HCT116 (cell line): ENCODE results near the gene SPRR2D. TPM values are rescaled to one million over a fixed set of nuclear protein-coding genes. Genes with fewer than 3 reads are reported as not detected.

Source experiments
- ATAC-seq: fragments of 200-7000 bp; cut with Tn5 transposase; 2 replicates; pipeline ENCODE4 v1.9.1; 2020; ENCODE audit warnings: mild to moderate bottlenecking, moderate library complexity
- BruUV-seq: library from RNA; stranded (reverse); fragments of 400-500 nt; replicated peaks from 2 replicates; lab custom pipeline; 2021; lab: Mats Ljungman, UMichigan
- CTCF ChIA-PET: fragments of 300-600 bp; sonication (Branson Sonifier 250); formaldehyde crosslinking; loops from one replicate; lab custom pipeline; 2021; ENCODE audit warnings: antibody characterized with exemption; lab: Charles Lee
- POLR2A ChIA-PET: fragments of 300-600, 350-600 bp; sonication (Branson Sonifier 250); formaldehyde crosslinking; loops from one replicate; lab custom pipeline; 2021; ENCODE audit warnings: antibody characterized with exemption; lab: Charles Lee
- RAD21 ChIA-PET, 2 experiments: fragments of 300-600 bp; sonication (Branson Sonifier 250); formaldehyde crosslinking; loops; one replicate each; lab custom pipeline; 2023; ENCODE audit warnings: low total read pairs in 2 of 2; ENCODE audit not compliant: uncharacterized antibody in 2 of 2, unreplicated experiment in 2 of 2, low non-redundant PET in 1 of 2; lab: Charles Lee
- DNase-seq: peaks from one replicate; pipeline ENCODE4 v3.0.0-alpha.2; 2010; ENCODE audit warnings: low read depth, low spot score
- H2AFZ ChIP-seq: fragments of 200-600 bp; shearing (Covaris generic), sonication (generic); 2 replicates; pipeline ENCODE4 v1.6.1; 2017; ENCODE audit warnings: low read depth, mixed run types, mixed read lengths, antibody characterized with exemption, low read length; ENCODE audit not compliant: poor library complexity, severe bottlenecking
- H3K27ac ChIP-seq: 2 replicates; pipeline ENCODE4 v1.5.1; 2012; ENCODE audit warnings: low read depth, low read length
- H3K27me3 ChIP-seq: fragments of 200-600 bp; sonication (generic); 2 replicates; pipeline ENCODE4 v1.6.1; 2016; ENCODE audit warnings: mixed run types, low read length, mixed read lengths; ENCODE audit not compliant: insufficient read depth
- H3K36me3 ChIP-seq, 2 experiments: fragments of 200-500 bp in 1 of 2; fragments of 200-600 bp in 1 of 2; sonication (Bioruptor generic) in 1 of 2; sonication (generic) in 1 of 2; 2 replicates each; pipeline versions ENCODE4 v1.5.1 to v1.6.1; 2014 to 2016; ENCODE audit warnings: low read length in 2 of 2, inconsistent platforms in 1 of 2, mixed read lengths in 1 of 2, mixed run types in 1 of 2; ENCODE audit not compliant: insufficient read depth in 2 of 2, control insufficient read depth in 1 of 2
- H3K4me1 ChIP-seq, 2 experiments: fragments of 200-600 bp in 1 of 2; sonication (generic) in 1 of 2; 2 replicates each; pipeline versions ENCODE4 v1.5.1 to v1.6.1; 2012 to 2017; ENCODE audit warnings: low read length in 2 of 2, inconsistent platforms in 1 of 2, mild to moderate bottlenecking in 1 of 2, mixed read lengths in 1 of 2, mixed run types in 1 of 2, moderate library complexity in 1 of 2; ENCODE audit not compliant: insufficient read depth in 2 of 2, control insufficient read depth in 1 of 2
- H3K4me2 ChIP-seq: fragments of 200-600 bp; sonication (generic); 2 replicates; pipeline ENCODE4 v1.6.1; 2017; ENCODE audit warnings: mixed run types, low read length, mixed read lengths
- H3K4me3 ChIP-seq, 2 experiments: fragments of 200-600 bp in 1 of 2; sonication (generic) in 1 of 2; replicated peaks in 1 of 2; 2 replicates each; pipeline ENCODE4 v1.5.1; 2011 to 2016; ENCODE audit warnings: low read length in 2 of 2, control low read depth in 1 of 2, low read depth in 1 of 2, mild to moderate bottlenecking in 1 of 2, mixed read lengths in 1 of 2, mixed run types in 1 of 2
- H3K79me2 ChIP-seq: fragments of 200-600 bp; sonication (generic); 2 replicates; pipeline ENCODE4 v1.6.1; 2017; ENCODE audit warnings: mild to moderate bottlenecking, mixed run types, low read length, moderate library complexity, mixed read lengths; ENCODE audit not compliant: insufficient read depth
- H3K9ac ChIP-seq: fragments of 200-600 bp; sonication (generic); 2 replicates; pipeline ENCODE4 v1.6.1; 2016; ENCODE audit warnings: low read length, mixed read lengths
- H3K9me2 ChIP-seq: fragments of 200-600 bp; sonication (generic), shearing (Covaris generic); 2 replicates; pipeline ENCODE4 v1.6.1; 2017; ENCODE audit warnings: mixed run types, mild to moderate bottlenecking, moderate library complexity; ENCODE audit not compliant: insufficient read depth
- H3K9me3 ChIP-seq, 2 experiments: fragments of 200-500 bp in 1 of 2; fragments of 200-600 bp in 1 of 2; sonication (Bioruptor generic) in 1 of 2; sonication (generic) in 1 of 2; 2 replicates each; pipeline ENCODE4 v1.6.1; 2014 to 2017; ENCODE audit warnings: low read length in 2 of 2, mixed read lengths in 2 of 2, inconsistent platforms in 1 of 2, low read depth in 1 of 2, mild to moderate bottlenecking in 1 of 2, mixed run types in 1 of 2, moderate library complexity in 1 of 2; ENCODE audit not compliant: control insufficient read depth in 1 of 2, insufficient read depth in 1 of 2
- H4K20me1 ChIP-seq: fragments of 200-600 bp; sonication (generic), shearing (Covaris generic); 2 replicates; pipeline ENCODE4 v1.6.1; 2017; ENCODE audit warnings: mixed run types, mild to moderate bottlenecking, moderate library complexity; ENCODE audit not compliant: insufficient read depth
- CEBPB ChIP-seq: IDR thresholded peaks from 2 replicates; pipeline ENCODE4 v1.6.1; 2012; ENCODE audit warnings: low read depth
- EGR1 ChIP-seq: IDR thresholded peaks from 2 replicates; pipeline ENCODE4 v1.6.1; 2012; ENCODE audit warnings: low read depth
- ELF1 ChIP-seq: IDR thresholded peaks from 2 replicates; pipeline ENCODE4 v1.6.1; 2012; ENCODE audit warnings: low read depth, borderline replicate concordance
- EZH2 ChIP-seq: fragments of 200-600 bp; sonication (generic); IDR thresholded peaks from 2 replicates; pipeline ENCODE4 v1.6.1; 2017; ENCODE audit warnings: antibody characterized with exemption, mixed run types
- EZH2phosphoT487 ChIP-seq: fragments of 200-600 bp; IDR thresholded peaks from 2 replicates; pipeline ENCODE4 v1.6.1; 2018; ENCODE audit warnings: antibody characterized with exemption, borderline replicate concordance
- FOSL1 ChIP-seq: IDR thresholded peaks from 2 replicates; pipeline ENCODE4 v1.6.1; 2012; ENCODE audit warnings: low read depth
- JUND ChIP-seq: IDR thresholded peaks from 2 replicates; pipeline ENCODE4 v1.6.1; 2012
- POLR2A ChIP-seq: IDR thresholded peaks from 2 replicates; pipeline ENCODE4 v1.7.0; 2011; ENCODE audit warnings: borderline replicate concordance; ENCODE audit not compliant: insufficient read depth, insufficient read length; ENCODE audit errors: extremely low read depth
- POLR2AphosphoS5 ChIP-seq: IDR thresholded peaks from 2 replicates; pipeline ENCODE4 v1.6.1; 2011; ENCODE audit warnings: mild to moderate bottlenecking, low read depth, low read length, moderate library complexity
- RAD21 ChIP-seq: IDR thresholded peaks from 2 replicates; pipeline ENCODE4 v1.6.1; 2012; ENCODE audit warnings: low read depth, mild to moderate bottlenecking
- SIN3A ChIP-seq: IDR thresholded peaks from 2 replicates; pipeline ENCODE4 v1.6.1; 2012; ENCODE audit warnings: low read depth
- SP1 ChIP-seq: IDR thresholded peaks from 2 replicates; pipeline ENCODE4 v1.6.1; 2012; ENCODE audit warnings: low read depth
- TCF7L2 ChIP-seq: IDR thresholded peaks from 2 replicates; pipeline ENCODE4 v1.7.0; 2011; ENCODE audit warnings: borderline replicate concordance, inconsistent platforms; ENCODE audit not compliant: insufficient read depth, insufficient read length; ENCODE audit errors: extremely low read depth
- YY1 ChIP-seq: IDR thresholded peaks from 2 replicates; pipeline ENCODE4 v1.6.1; 2011; ENCODE audit warnings: low read length, low read depth, moderate library complexity, mild to moderate bottlenecking; ENCODE audit not compliant: insufficient replicate concordance; ENCODE audit errors: extremely low read depth
- ZNF274 ChIP-seq: fragments of 200-500 bp; sonication (Bioruptor generic); IDR thresholded peaks from 2 replicates; pipeline ENCODE4 v1.6.1; 2014; ENCODE audit warnings: mild to moderate bottlenecking, low read depth, low read length, inconsistent platforms
- intact Hi-C: fragments of 100-400 bp; cut with micrococcal nuclease; formaldehyde crosslinking; loops from 2 replicates; pipeline ENCODE4 v1.10.0; 2022
- total RNA-seq: library from RNA; stranded (reverse); gene quantifications from one replicate; pipeline ENCODE4 v1.2.1, GENCODE V29; 2021; ENCODE audit not compliant: unreplicated experiment
- TF ChIP-seq, protein P1 (sequence below), 3 experiments: fragments of 200-600 bp in 1 of 3; sonication (generic) in 1 of 3; IDR thresholded peaks in 2 of 3; conservative IDR thresholded peaks in 1 of 3; 2 replicates each; pipeline ENCODE4 v1.5.1; 2012 to 2017; ENCODE audit warnings: low read depth in 2 of 3, low read length in 2 of 3, antibody characterized with exemption in 1 of 3, borderline replicate concordance in 1 of 3, control low read depth in 1 of 3, mild to moderate bottlenecking in 1 of 3, mixed read lengths in 1 of 3, mixed run types in 1 of 3, moderate library complexity in 1 of 3; ENCODE audit not compliant: insufficient read depth in 1 of 3
- TF ChIP-seq, protein P2 (sequence below): IDR thresholded peaks from 2 replicates; pipeline ENCODE4 v1.6.1; 2012

The SPRR2D gene
- total RNA-seq, 1 experiment from 2014 or later, result 6.9 TPM

DNA sequence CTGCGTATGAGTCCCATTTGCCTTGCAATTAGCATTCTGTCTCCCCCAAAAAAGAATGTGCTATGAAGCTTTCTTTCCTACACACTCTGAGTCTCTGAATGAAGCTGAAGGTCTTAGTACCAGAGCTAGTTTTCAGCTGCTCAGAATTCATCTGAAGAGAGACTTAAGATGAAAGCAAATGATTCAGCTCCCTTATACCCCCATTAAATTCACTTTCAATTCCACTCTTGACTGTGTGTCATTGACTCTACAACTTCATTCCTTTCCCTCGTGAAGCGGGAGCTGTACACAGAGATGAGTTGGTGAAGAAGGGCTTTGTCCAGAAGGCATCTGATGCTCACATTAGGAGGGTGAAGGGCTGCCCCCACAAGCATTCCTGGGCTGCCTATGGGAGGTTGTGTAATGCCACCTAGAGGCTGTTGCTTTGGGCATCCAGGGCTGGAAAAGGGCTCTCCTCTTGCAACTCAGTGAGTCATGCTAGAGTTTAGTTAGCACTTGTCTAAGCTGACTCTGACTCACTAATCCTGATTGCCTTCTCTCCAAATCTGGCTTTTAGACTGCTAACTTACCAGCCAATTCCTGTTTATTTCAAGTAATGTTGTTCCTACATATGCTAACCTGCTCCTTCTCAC, 8.1 kb downstream of the SPRR2D start (continued):
- TF ChIP-seq EZH2phosphoT487 (no peak), SIN3A (no peak), FOSL1 (peak; percentile 46), EGR1 (no peak)

DNA sequence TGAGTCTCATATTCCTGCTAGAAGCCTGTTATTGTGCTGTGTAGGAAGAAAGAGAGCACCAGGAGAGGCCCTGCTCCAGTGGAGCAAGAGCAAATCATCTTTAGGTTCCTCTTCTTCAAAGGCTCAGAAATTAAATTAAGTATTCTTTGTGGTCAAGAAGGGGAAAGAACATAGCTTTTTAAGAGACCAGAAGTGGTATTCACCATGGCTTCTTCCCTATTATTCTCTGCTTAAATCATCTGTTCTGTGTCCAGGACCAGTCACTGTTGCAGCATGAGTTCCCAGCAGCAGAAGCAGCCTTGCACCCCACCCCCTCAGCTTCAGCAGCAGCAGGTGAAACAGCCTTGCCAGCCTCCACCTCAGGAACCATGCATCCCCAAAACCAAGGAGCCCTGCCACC, 8.8 kb downstream of the SPRR2D start:
- Histone ChIP-seq H3K4me1 (peaks cover 0 to 6% of the 10 kb centered on the region in 2 experiments; a peak in 1 of 4 replicates), H3K27me3 (peaks cover 10% of the 10 kb centered on the region), H3K27ac (no peak overlapping the region), H3K9me2 (no peaks in the 10 kb centered on the region), H2AFZ (no peak overlapping the region), H3K9me3 (no peaks in the 10 kb centered on the region), H3K36me3 (no peaks in the 10 kb centered on the region), H3K4me2 (no peak overlapping the region), H4K20me1 (no peaks in the 10 kb centered on the region), H3K79me2 (no peaks in the 10 kb centered on the region), H3K4me3 (no peak overlapping the region), H3K9ac (no peak overlapping the region)
- no peak for DNase-seq
- intact Hi-C loops, result loop anchor here (5.0 kb wide), 2 partner anchors 160 to 380 kb away; no protein-coding TSS in a partner anchor
- ChIA-PET POLR2A (no interaction called here), CTCF (interaction anchor here (1.1 kb wide), 1 partner anchor 161 kb away, joined by 3 read pairs; no protein-coding TSS in a partner anchor), RAD21 (interaction anchor here (0.6 kb wide), 2 partner anchors 112 to 114 kb away, joined by 3 read pairs; no protein-coding TSS in a partner anchor)
- no peak for ATAC-seq
- no TSS peak for BruUV-seq
- TF ChIP-seq, protein P1, sequence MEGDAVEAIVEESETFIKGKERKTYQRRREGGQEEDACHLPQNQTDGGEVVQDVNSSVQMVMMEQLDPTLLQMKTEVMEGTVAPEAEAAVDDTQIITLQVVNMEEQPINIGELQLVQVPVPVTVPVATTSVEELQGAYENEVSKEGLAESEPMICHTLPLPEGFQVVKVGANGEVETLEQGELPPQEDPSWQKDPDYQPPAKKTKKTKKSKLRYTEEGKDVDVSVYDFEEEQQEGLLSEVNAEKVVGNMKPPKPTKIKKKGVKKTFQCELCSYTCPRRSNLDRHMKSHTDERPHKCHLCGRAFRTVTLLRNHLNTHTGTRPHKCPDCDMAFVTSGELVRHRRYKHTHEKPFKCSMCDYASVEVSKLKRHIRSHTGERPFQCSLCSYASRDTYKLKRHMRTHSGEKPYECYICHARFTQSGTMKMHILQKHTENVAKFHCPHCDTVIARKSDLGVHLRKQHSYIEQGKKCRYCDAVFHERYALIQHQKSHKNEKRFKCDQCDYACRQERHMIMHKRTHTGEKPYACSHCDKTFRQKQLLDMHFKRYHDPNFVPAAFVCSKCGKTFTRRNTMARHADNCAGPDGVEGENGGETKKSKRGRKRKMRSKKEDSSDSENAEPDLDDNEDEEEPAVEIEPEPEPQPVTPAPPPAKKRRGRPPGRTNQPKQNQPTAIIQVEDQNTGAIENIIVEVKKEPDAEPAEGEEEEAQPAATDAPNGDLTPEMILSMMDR (IDR thresholded peaks at IDR 0.05 in 2 of 3, conservative IDR thresholded peaks at IDR 0.05 in 1 of 3; ENCODE audit: borderline replicate concordance in 1 of 3, insufficient read depth in 1 of 3, low read depth in 2 of 3, low read length in 2 of 3), result no peak
- no peak for TF ChIP-seq SIN3A
- no peak for TF ChIP-seq RAD21
- no peak for TF ChIP-seq EZH2
- TF ChIP-seq ELF1, result no peak
- TF ChIP-seq EGR1, result no peak
- no peak for TF ChIP-seq TCF7L2
- no peak for TF ChIP-seq CEBPB
- TF ChIP-seq POLR2AphosphoS5, result no peak
- TF ChIP-seq SP1, result no peak
- no peak for TF ChIP-seq ZNF274
- TF ChIP-seq JUND, result no peak
- TF ChIP-seq YY1, result no peak
- TF ChIP-seq POLR2A, result no peak
- TF ChIP-seq, protein P2, sequence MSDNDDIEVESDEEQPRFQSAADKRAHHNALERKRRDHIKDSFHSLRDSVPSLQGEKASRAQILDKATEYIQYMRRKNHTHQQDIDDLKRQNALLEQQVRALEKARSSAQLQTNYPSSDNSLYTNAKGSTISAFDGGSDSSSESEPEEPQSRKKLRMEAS, result no peak
